Fibroblast of lung (primary cell): ENCODE data around the gene NAT14. TPM values are rescaled to one million over a fixed set of nuclear protein-coding genes. Genes with fewer than 3 reads are reported as not detected.

ENCODE experiments used
- DNase-seq, 2 donors: peaks; one replicate each; pipeline versions ENCODE4 v3.0.0 to v3.0.0-alpha.2; 2010; ENCODE audit warnings: low read depth in 2 of 2
- H2AFZ ChIP-seq: 2 replicates; pipeline ENCODE4 v1.5.1; 2012; ENCODE audit warnings: low read length, control low read depth, inconsistent platforms
- H3K27ac ChIP-seq: 2 replicates; pipeline ENCODE4 v1.5.1; 2011; ENCODE audit warnings: low read length, control low read depth; ENCODE audit not compliant: insufficient read depth
- H3K27me3 ChIP-seq: 2 replicates; pipeline ENCODE4 v1.5.1; 2011; ENCODE audit warnings: mild to moderate bottlenecking, low read length; ENCODE audit not compliant: control insufficient read depth, insufficient read depth
- H3K36me3 ChIP-seq: 2 replicates; pipeline ENCODE4 v1.5.1; 2011; ENCODE audit warnings: low read length; ENCODE audit not compliant: control insufficient read depth, insufficient read depth
- H3K4me1 ChIP-seq: 2 replicates; pipeline ENCODE4 v1.5.1; 2011; ENCODE audit warnings: low read length; ENCODE audit not compliant: control insufficient read depth, insufficient read depth; ENCODE audit errors: extremely low read depth
- H3K4me2 ChIP-seq: 2 replicates; pipeline ENCODE4 v1.5.1; 2011; ENCODE audit warnings: low read length, control low read depth; ENCODE audit not compliant: insufficient read depth; ENCODE audit errors: extremely low read depth
- H3K4me3 ChIP-seq, 4 experiments: fragments of 200-600 bp in 1 of 4; sonication (generic) in 1 of 4; replicated peaks in 1 of 4; 2 replicates each; pipeline ENCODE4 v1.5.1; 2011 to 2016; ENCODE audit warnings: low read length in 4 of 4, low read depth in 3 of 4, mild to moderate bottlenecking in 3 of 4, control low read depth in 2 of 4, inconsistent platforms in 1 of 4, mixed read lengths in 1 of 4; ENCODE audit not compliant: insufficient read depth in 1 of 4; ENCODE audit errors: control extremely low read depth in 1 of 4
- H3K79me2 ChIP-seq: 2 replicates; pipeline ENCODE4 v1.5.1; 2012; ENCODE audit warnings: mild to moderate bottlenecking, low read length, inconsistent platforms; ENCODE audit not compliant: control insufficient read depth, insufficient read depth
- H3K9ac ChIP-seq: 2 replicates; pipeline ENCODE4 v1.5.1; 2011; ENCODE audit warnings: mild to moderate bottlenecking, low read length, control low read depth; ENCODE audit not compliant: insufficient read depth
- H3K9me3 ChIP-seq: 2 replicates; pipeline ENCODE4 v1.5.1; 2012; ENCODE audit warnings: low read depth, low read length; ENCODE audit not compliant: control insufficient read depth, insufficient read depth
- H4K20me1 ChIP-seq: 2 replicates; pipeline ENCODE4 v1.5.1; 2011; ENCODE audit warnings: low read length; ENCODE audit not compliant: control insufficient read depth, insufficient read depth; ENCODE audit errors: extremely low read depth
- EZH2 ChIP-seq: IDR thresholded peaks from 2 replicates; pipeline ENCODE4 v1.5.1; 2012; ENCODE audit warnings: low read length, control low read depth, mild to moderate bottlenecking; ENCODE audit errors: missing control alignments
- polyA plus RNA-seq, 2 donors: library from polyadenylated mRNA; depleted of rRNA in 1 of 2; stranded (reverse) in 1 of 2; unstranded in 1 of 2; fragments of >200 nt; gene quantifications; 2 replicates each; pipeline ENCODE4 v1.2.1, GENCODE V29; 2011 to 2012; ENCODE audit warnings: missing spikeins in 1 of 2
- total RNA-seq: library from RNA; depleted of rRNA; stranded (reverse); fragments of >200 nt; gene quantifications from 2 replicates; pipeline ENCODE4 v1.2.1, GENCODE V29; 2014
- TF ChIP-seq, protein P1 (sequence below), 2 donors: IDR thresholded peaks in 1 of 2; conservative IDR thresholded peaks in 1 of 2; 1 replicate in 1 of 2; 2 replicates in 1 of 2; pipeline ENCODE4 v1.5.1; 2011 to 2012; ENCODE audit warnings: low read length in 2 of 2, control low read depth in 1 of 2, inconsistent platforms in 1 of 2, low read depth in 1 of 2, mild to moderate bottlenecking in 1 of 2

The NAT14 gene
- total and polyA plus RNA-seq, 2 donors (not counting 1 experiment from before 2014, with no cell fraction given): 18.2 to 18.3 TPM

DNA sequence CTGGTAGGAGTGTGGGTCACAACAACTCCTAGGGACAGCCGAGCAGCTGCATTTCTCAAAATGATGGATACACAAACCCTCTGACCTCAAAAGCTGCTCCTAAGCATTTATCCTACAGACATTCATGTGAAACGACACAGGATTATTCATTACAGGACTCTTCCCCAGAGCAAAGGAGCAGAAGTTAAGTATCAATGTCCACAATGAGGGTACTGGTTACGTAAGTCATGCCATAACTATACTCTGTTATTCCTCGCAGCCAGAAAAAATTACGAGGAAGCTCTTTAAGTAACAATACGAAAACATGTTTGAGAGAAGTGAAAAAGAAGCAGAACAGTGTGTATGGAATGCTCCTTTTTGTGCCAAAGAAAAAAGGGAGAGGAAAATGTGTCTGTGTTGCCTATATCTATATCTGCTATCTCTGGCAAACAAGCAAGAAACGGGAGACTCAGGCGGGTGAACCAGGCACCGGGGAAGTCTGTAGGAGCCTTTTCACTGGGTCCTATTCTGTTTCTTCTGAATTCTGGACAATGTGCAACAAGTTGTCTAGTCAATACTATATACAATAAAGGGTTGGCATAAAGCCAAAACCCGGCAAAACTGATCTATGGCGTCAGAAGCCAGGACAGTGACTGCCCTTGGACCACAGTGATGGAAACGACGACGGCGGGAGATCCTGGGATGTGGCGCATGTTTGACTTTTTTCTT is 24.9 kb upstream of the NAT14 start:
- Histone ChIP-seq H3K27ac (no peak overlapping the region), H3K36me3 (peaks cover 2% of the 10 kb centered on the region), H3K79me2 (no peaks in the 10 kb centered on the region), H4K20me1 (no peaks in the 10 kb centered on the region), H3K9ac (no peak overlapping the region), H2AFZ (no peak overlapping the region), H3K9me3 (no peaks in the 10 kb centered on the region), H3K27me3 (no peaks in the 10 kb centered on the region), H3K4me3 (peak overlapping the region; percentile 10 to 95 (median 85)), H3K4me1 (peaks cover 8% of the 10 kb centered on the region), H3K4me2 (peak overlapping the region; percentile 99)
- peak; percentile 36 to 38 for DNase-seq
- no peak for TF ChIP-seq EZH2
- TF ChIP-seq, protein P1, sequence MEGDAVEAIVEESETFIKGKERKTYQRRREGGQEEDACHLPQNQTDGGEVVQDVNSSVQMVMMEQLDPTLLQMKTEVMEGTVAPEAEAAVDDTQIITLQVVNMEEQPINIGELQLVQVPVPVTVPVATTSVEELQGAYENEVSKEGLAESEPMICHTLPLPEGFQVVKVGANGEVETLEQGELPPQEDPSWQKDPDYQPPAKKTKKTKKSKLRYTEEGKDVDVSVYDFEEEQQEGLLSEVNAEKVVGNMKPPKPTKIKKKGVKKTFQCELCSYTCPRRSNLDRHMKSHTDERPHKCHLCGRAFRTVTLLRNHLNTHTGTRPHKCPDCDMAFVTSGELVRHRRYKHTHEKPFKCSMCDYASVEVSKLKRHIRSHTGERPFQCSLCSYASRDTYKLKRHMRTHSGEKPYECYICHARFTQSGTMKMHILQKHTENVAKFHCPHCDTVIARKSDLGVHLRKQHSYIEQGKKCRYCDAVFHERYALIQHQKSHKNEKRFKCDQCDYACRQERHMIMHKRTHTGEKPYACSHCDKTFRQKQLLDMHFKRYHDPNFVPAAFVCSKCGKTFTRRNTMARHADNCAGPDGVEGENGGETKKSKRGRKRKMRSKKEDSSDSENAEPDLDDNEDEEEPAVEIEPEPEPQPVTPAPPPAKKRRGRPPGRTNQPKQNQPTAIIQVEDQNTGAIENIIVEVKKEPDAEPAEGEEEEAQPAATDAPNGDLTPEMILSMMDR (conservative IDR thresholded peaks at IDR 0.05 in 1 of 2, IDR thresholded peaks at IDR 0.05 in 1 of 2; ENCODE audit: low read depth in 1 of 2, low read length in 2 of 2): no peak

DNA sequence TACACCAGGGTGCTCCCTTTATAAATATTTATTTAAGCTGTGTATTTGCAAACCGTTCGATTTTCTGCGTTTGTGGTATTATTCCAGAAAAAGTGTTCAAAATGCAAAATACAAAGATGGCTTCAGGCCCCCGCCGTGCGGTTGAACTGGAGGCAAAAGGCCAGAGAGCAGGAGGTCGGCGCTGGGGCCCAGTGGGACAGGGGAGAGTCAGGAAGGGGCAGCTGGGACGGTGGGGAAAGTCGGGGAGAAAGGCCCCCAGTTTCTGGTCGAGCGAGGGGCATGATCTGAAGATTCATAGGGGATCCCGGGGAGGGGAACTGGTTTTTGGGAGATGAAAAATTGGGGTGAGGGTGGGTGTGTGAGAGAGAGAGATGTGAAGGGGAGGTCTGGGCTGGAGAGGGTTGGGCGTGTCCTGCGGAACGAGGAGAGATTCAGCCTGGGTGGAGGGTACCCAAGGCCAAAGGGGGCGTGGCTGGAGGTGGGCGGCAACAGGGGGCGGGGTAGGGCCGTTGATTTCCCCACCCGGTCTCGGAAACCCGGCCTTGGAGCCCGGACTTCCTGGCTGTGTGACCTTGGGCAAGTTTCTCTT is 24.2 kb upstream of the NAT14 start:
- no peaks in the 10 kb centered on the region for H3K9me3 ChIP-seq
- no peak overlapping the region for H2AFZ ChIP-seq
- peak overlapping the region; percentile 88 for H3K9ac ChIP-seq
- TF ChIP-seq, protein P1 (conservative IDR thresholded peaks at IDR 0.05 in 1 of 2, IDR thresholded peaks at IDR 0.05 in 1 of 2; ENCODE audit: low read depth in 1 of 2, low read length in 2 of 2): no peak
- TF ChIP-seq EZH2: no peak
- H3K4me1 ChIP-seq: peaks cover 8% of the 10 kb centered on the region
- H3K4me3 ChIP-seq: peak overlapping the region; percentile 75 to 95 (median 91)
- DNase-seq: peak; percentile 81 to 82
- H4K20me1 ChIP-seq: no peaks in the 10 kb centered on the region
- H3K27me3 ChIP-seq: no peaks in the 10 kb centered on the region
- peak overlapping the region; percentile 93 for H3K27ac ChIP-seq
- peaks cover 2% of the 10 kb centered on the region for H3K36me3 ChIP-seq
- no peaks in the 10 kb centered on the region for H3K79me2 ChIP-seq
- H3K4me2 ChIP-seq: peak overlapping the region; percentile 99

DNA sequence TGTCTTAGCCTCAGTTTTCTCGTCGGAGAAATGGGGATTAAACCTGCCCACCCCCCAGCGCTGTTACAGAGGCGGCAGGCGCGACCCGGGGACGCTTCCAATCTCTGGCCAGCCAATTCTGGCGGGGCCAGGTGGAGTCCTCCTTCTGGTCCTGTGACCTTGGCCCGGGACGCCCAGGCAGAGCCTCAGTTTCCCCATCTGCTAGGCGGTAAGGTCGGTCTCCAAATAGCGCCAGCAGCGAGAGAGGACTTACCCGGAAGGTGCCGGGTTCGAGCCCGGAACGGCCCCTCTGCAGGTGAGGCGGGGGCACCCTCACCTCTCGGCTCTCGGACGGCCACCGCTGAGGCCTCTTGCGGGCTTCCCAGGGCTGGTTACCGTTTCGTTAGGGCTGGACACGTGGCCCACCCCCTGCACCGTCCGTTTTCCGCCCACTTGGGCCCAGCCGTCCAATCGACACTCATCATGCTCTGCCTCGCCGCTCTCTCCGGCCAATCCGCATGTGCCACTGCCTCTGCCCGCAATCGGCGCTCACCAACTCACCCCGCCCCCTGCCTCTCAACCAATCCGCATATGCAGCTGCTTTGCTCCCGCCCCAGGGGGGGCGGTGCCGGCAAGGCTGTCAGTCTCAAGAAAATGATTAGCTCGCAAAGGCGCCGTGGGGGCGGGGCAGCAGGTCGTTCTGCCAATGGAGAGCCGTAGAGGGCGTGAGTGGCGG is 23.6 kb upstream of the NAT14 start, which contains the start of gene ISOC2:
Gene ISOC2, minus strand, starts transcription at position 384 of the 715 bp plus-strand sequence. CDS start 5,156 bp downstream, outside the sequence.
- peak within 1 kb of the TSS; percentile 93 for H3K27ac ChIP-seq
- peak within 1 kb of the TSS; percentile 75 to 95 (median 91) for H3K4me3 ChIP-seq
- no peaks in the 10 kb centered on the region for H4K20me1 ChIP-seq
- H3K9ac ChIP-seq: peak within 1 kb of the TSS; percentile 88
- peaks cover 8% of the 10 kb centered on the region for H3K4me1 ChIP-seq
- DNase-seq: peak; percentile 99 to 100
- TF ChIP-seq, protein P1 (conservative IDR thresholded peaks at IDR 0.05 in 1 of 2, IDR thresholded peaks at IDR 0.05 in 1 of 2; ENCODE audit: low read depth in 1 of 2, low read length in 2 of 2): no peak
- no peak for TF ChIP-seq EZH2
- no peaks in the 10 kb centered on the region for H3K9me3 ChIP-seq
- H3K36me3 ChIP-seq: no peaks in the 10 kb centered on the region
- no peaks in the 10 kb centered on the region for H3K27me3 ChIP-seq
- peak within 1 kb of the TSS; percentile 89 for H2AFZ ChIP-seq
- no peaks in the 10 kb centered on the region for H3K79me2 ChIP-seq
- peak within 1 kb of the TSS; percentile 99 for H3K4me2 ChIP-seq
